ENCODE data around the gene EDC3. TPM values are rescaled to one million over a fixed set of nuclear protein-coding genes. Genes with fewer than 3 reads are reported as not detected.
"Not testable (repeated sequence)": the region's sequence is repeated elsewhere in the genome, so short reads cannot be mapped to it uniquely, and the experiment has no call there.

Gene EDC3
- total RNA-seq, 4 donors from 2014 or later: 14.4 to 18.8 (median 17.2) TPM

- peaks cover 0 to 59% of the 10 kb centered on the region in 2 donors for H3K27me3 ChIP-seq
- no peak overlapping the region for H3K27ac ChIP-seq
- H3K4me1 ChIP-seq: no peaks in the 10 kb centered on the region
- no peak for DNase-seq (ENCODE audit: low spot score in 2 of 2)
- no peaks in the 10 kb centered on the region for H3K9me3 ChIP-seq
- H3K36me3 ChIP-seq: no peaks in the 10 kb centered on the region
- TF ChIP-seq CTCF (IDR thresholded peaks at IDR 0.05) (no peak), EP300 (IDR thresholded peaks at IDR 0.05) (no peak), POLR2A (IDR thresholded peaks at IDR 0.05) (no peak)
- 80 to 81% methylated on average over 5 of the region's 5 CpGs for WGBS, 2 donors
- no peak overlapping the region for H3K4me3 ChIP-seq
These were observed 37.0 kb upstream of the EDC3 start for GRCh38 chr15:74732846-74733245.

GRCh38 chr15:74730619-74731316, 34.9 kb upstream of the EDC3 start:
- no peak for DNase-seq (ENCODE audit: low spot score in 2 of 2)
- WGBS, 2 donors: 64 to 68% methylated on average over 7 of the region's 7 CpGs

GRCh38 chr15:74729372-74729771, 33.5 kb upstream of the EDC3 start:
- not testable (repeated sequence) for H3K9me3 ChIP-seq; DNase-seq (ENCODE audit: low spot score in 2 of 2); H3K27ac ChIP-seq; H3K4me3 ChIP-seq; H3K36me3 ChIP-seq
- 54 to 61% methylated on average over 6 of the region's 6 CpGs for WGBS, 2 donors
- Histone ChIP-seq H3K27me3 (peaks cover 0 to 80% of the 10 kb centered on the region in 2 donors), H3K4me1 (peaks cover 0 to 19% (median 15%) of the 10 kb centered on the region in 4 donors)

More at GRCh38 chr15:74730619-74731316, 34.9 kb upstream of the EDC3 start:
- Histone ChIP-seq H3K9me3 (no peaks in the 10 kb centered on the region), H3K4me1 (peaks cover 0 to 14% (median 12%) of the 10 kb centered on the region in 4 donors), H3K27me3 (peaks cover 0 to 72% of the 10 kb centered on the region in 2 donors), H3K36me3 (no peaks in the 10 kb centered on the region), H3K4me3 (no peak overlapping the region), H3K27ac (no peak overlapping the region)
- TF ChIP-seq EP300 (IDR thresholded peaks at IDR 0.05) (no peak), CTCF (IDR thresholded peaks at IDR 0.05) (no peak), POLR2A (IDR thresholded peaks at IDR 0.05) (no peak)

GRCh38 chr15:74728699-74729098, 32.9 kb upstream of the EDC3 start:
- not testable (repeated sequence) for H3K4me3 ChIP-seq; H3K36me3 ChIP-seq; H3K27ac ChIP-seq; H3K9me3 ChIP-seq; DNase-seq (ENCODE audit: low spot score in 2 of 2)
- H3K4me1 ChIP-seq: peaks cover 0 to 19% (median 15%) of the 10 kb centered on the region in 4 donors
- peaks cover 0 to 75% of the 10 kb centered on the region in 2 donors for H3K27me3 ChIP-seq
- 85% methylated on average over 19 of the region's 30 CpGs; no CpG with 5 or more reads in 1 of the 2 donors for WGBS, 2 donors

- 61 to 66% methylated on average over 5 to 7 of the region's 7 CpGs for WGBS, 2 donors
These were observed 31.9 kb upstream of the EDC3 start for GRCh38 chr15:74727727-74728126.

More at GRCh38 chr15:74727727-74728126, 31.9 kb upstream of the EDC3 start:
- Histone ChIP-seq H3K36me3 (no peaks in the 10 kb centered on the region), H3K27ac (no peak overlapping the region), H3K9me3 (no peaks in the 10 kb centered on the region), H3K27me3 (peaks cover 0 to 67% of the 10 kb centered on the region in 2 donors), H3K4me3 (no peak overlapping the region), H3K4me1 (peaks cover 0 to 19% (median 15%) of the 10 kb centered on the region in 4 donors)
- DNase-seq (ENCODE audit: low spot score in 2 of 2): no peak
- TF ChIP-seq POLR2A (IDR thresholded peaks at IDR 0.05) (no peak), CTCF (IDR thresholded peaks at IDR 0.05) (no peak), EP300 (IDR thresholded peaks at IDR 0.05) (no peak)
